T-helper 17 cell (primary cell): ENCODE results near the gene BHLHE40. TPM values are rescaled to one million over a fixed set of nuclear protein-coding genes. Genes with fewer than 3 reads are reported as not detected.
"Not testable (repeated sequence)": the region's sequence is repeated elsewhere in the genome, so short reads cannot be mapped to it uniquely, and the experiment has no call there.

ENCODE experiments used
- ATAC-seq: fragments of 150-1000 bp; cut with Tn5 transposase; 2 replicates; pipeline ENCODE4 v1.10.0; 2021; ENCODE audit warnings: mild to moderate bottlenecking, moderate library complexity
- DNase-seq, 3 donors: peaks; one replicate each; pipeline versions ENCODE4 v3.0.0 to v3.0.0-alpha.2; 2020 to 2021
- H3K9me3 ChIP-seq: one replicate; pipeline ENCODE4 v1.7.0; 2013; ENCODE audit warnings: low read length, mild to moderate bottlenecking; ENCODE audit not compliant: control insufficient read depth, poor library complexity, severe bottlenecking
- H3K27ac Mint-ChIP-seq: one replicate; pipeline ENCODE4 v1.8.0; 2022; ENCODE audit warnings: mild to moderate bottlenecking, moderate library complexity, mixed read lengths
- H3K27me3 Mint-ChIP-seq: one replicate; pipeline ENCODE4 v1.8.0; 2022; ENCODE audit warnings: mixed read lengths
- H3K36me3 Mint-ChIP-seq: one replicate; pipeline ENCODE4 v1.8.0; 2022; ENCODE audit warnings: low read depth, mixed read lengths
- H3K4me1 Mint-ChIP-seq: one replicate; pipeline ENCODE4 v1.8.0; 2022; ENCODE audit warnings: mild to moderate bottlenecking, mixed read lengths
- H3K4me3 Mint-ChIP-seq: one replicate; pipeline ENCODE4 v1.8.0; 2022; ENCODE audit warnings: mild to moderate bottlenecking, moderate library complexity, mixed read lengths
- total RNA-seq, 4 donors: library from RNA in 2 of 4; stranded (reverse) in 2 of 4; gene quantifications; one replicate each; pipeline ENCODE4 v1.2.3 and lab custom pipeline; 2022 to 2026

Gene BHLHE40
- total RNA-seq, 2 donors from 2014 or later = 295 to 329 TPM

DNA sequence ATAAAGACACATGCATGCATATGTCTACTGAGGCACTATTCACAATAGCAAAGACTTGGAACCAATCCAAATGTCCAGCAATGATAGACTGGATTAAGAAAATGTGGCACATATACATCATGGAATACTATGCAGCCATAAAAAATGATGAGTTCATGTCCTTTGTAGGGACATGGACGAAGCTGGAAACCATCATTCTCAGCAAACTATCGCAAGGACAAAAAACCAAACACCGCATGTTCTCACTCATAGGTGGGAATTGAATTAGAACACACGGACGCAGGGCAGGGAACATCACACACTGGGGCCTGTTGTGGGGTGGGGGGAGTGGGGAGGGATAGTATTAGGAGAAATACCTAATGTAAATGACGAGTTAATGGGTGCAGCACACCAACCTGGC lies 7.8 kb upstream of the BHLHE40 start:
- not testable (repeated sequence) for H3K27ac Mint-ChIP-seq, H3K9me3 ChIP-seq, H3K4me1 Mint-ChIP-seq, ATAC-seq, H3K36me3 Mint-ChIP-seq, DNase-seq, H3K4me3 Mint-ChIP-seq, H3K27me3 Mint-ChIP-seq

DNA sequence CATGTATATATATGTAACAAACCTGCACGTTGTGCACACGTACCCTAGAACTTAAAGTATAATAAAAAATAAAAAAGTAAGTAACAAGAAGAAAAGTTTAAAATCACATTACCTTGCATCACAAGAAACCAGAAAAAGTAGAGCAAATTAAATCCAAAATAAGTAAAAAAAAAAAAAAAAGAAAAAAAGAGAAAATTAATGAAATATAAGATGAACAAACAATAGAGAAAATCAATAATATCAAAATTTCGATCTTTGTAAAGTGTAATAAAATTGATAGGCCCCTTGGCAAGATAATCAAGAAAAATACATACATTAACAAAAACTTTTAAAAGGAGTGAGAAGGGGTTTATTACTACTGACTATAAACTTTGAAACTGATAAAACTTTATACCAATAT lies 7.4 kb upstream of the BHLHE40 start:
- H3K4me3 Mint-ChIP-seq = no peak overlapping the region
- no peak overlapping the region for H3K27ac Mint-ChIP-seq
- ATAC-seq (no peak), DNase-seq (no peak)
- no peaks in the 10 kb centered on the region for H3K9me3 ChIP-seq
- H3K36me3 Mint-ChIP-seq = peaks cover 2% of the 10 kb centered on the region
- H3K4me1 Mint-ChIP-seq = peaks cover 10% of the 10 kb centered on the region
- H3K27me3 Mint-ChIP-seq = no peaks in the 10 kb centered on the region

DNA sequence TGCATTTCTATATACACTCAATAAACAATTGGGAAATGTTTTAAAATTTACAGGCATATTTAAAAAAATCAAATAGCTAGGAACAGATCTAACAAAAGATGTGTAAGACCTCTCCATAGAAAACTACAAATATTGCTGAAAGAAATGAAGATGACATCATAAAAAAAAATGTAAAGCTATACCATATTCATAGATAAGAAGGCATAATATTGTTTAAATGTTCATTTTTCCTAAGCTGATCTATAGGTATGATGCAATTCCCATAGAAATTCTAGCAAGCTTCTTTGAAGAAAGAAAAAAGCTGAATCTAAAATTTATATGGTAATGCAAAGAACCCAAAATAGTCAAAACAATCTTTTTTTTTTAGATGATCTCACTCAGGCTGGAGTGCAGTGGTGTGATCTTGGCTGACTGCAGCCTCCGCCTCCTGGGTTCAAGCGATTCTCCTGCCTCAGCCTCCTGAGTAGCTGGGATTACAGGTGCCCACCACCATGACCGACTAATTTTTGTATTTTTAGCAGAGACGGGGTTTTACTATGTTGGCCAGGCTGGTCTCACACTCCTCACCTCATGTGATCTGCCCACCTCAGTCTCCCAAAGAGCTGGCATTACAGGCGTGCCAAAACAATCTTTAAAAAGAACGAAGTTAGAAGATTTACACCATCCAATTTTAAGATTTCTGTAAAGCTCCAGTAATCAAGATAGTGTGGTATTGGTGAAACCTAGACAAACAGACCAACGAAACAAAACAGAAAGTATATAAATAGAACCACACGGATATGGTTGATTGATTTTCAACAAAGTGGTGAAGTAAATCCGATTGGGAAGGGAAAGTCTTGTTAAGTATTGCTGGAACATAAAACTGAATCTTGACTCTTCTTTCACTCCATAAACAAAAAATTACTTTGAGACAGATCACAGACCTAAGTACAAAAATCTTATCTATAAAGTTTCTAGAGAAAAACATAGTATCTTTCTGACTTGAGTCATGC lies 6.3 kb upstream of the BHLHE40 start:
- no peak overlapping the region for H3K4me3 Mint-ChIP-seq
- no peaks in the 10 kb centered on the region for H3K36me3 Mint-ChIP-seq

DNA sequence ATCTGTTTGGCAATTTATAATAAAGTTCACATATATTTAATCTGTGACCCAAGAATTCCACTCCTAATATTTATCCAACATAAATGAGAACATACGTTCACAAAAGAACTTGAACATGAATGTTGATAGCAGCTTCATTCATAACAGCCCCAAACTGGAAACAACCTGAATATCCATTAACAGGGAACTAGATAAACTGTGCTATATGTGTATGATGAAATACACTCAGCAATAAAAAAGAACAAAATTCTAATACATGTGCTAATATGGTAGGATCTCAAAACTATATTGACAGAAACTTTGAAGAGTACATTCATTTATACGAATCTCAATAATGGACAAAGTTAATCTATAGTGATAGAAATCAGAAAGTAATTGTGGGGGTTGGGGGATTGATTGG lies 5.1 kb upstream of the BHLHE40 start:
- peak overlapping the region; percentile 78 for H3K27ac Mint-ChIP-seq
- ATAC-seq = no peak

More for the DNA sequence above, 6.3 kb upstream of the BHLHE40 start:
- peak overlapping the region; percentile 37 for H3K27ac Mint-ChIP-seq
- no peaks in the 10 kb centered on the region for H3K9me3 ChIP-seq
- ATAC-seq = no peak
- no peak for DNase-seq
- H3K4me1 Mint-ChIP-seq = peaks cover 18% of the 10 kb centered on the region
- H3K27me3 Mint-ChIP-seq = no peaks in the 10 kb centered on the region

DNA sequence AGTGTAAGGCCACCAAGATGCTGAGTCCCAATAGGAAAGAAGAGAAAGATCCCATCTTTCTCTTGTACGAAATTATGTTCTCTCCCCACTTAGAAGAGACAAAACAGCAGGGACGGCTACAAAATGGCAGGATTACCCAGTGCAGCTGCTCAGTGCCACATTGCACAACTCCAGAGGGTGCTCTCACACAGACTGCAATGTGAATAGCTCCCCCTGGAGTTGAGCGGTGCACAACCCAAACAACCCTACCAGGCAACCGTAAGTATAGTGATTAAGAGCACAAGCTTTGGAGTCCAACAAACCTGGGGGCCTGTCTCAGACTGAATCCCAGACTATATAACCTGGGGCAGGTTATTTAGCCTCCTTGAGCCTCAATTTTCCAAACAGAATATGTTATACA lies 3.1 kb upstream of the BHLHE40 start:
- Mint-ChIP-seq H3K27ac (peak overlapping the region; percentile 98), H3K4me3 (no peak overlapping the region), H3K27me3 (no peaks in the 10 kb centered on the region), H3K36me3 (peaks cover 3% of the 10 kb centered on the region), H3K4me1 (peaks cover 23% of the 10 kb centered on the region)
- no peaks in the 10 kb centered on the region for H3K9me3 ChIP-seq
- DNase-seq (no peak), ATAC-seq (no peak)

More for the DNA sequence above, 5.1 kb upstream of the BHLHE40 start:
- H3K36me3 Mint-ChIP-seq = no peaks in the 10 kb centered on the region
- H3K27me3 Mint-ChIP-seq = no peaks in the 10 kb centered on the region
- no peak for DNase-seq
- peaks cover 18% of the 10 kb centered on the region for H3K4me1 Mint-ChIP-seq
- H3K9me3 ChIP-seq = no peaks in the 10 kb centered on the region
- no peak overlapping the region for H3K4me3 Mint-ChIP-seq

DNA sequence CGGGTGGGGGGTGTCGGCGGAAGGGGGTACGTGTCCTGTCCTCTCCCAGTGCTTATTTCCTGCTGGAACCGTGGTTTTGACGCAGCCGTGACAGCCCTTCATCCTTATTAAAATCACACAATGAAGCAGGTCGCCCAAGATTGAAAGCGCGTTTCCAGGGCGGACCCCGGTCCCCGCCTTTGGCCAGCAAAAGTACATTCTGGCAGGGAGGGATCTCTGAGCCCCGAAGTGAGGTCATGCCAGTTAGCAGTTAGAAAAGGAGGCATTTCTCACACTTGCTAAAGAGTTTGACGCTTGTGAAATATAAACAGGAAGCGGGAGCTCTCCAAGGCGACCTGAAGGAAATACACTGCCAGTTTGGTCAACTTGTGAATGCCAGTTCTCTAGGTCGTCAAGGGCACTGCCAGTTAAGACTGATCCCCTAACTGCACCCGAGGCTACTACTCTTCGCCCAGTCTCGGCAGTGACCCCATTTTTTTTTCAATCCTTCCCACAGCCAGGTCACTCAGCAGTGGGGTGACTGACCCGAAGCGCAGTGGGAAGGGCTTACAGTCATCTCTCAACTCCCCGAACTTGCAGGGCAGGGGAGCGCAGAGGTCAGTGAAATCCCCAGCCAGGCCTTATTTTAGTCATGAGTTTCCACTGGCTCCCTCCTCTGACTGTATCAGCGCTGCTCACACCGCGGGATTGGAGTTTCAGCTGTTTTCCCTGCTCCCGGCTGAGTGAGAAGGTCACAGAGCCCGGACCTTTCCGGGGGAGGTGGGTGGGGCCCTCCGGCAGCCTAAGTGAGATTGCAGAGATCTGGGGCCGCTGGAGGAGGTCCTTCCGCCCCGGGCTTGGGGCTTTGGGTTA lies 2.0 kb upstream of the BHLHE40 start:
- Mint-ChIP-seq H3K27ac (peak overlapping the region; percentile 98), H3K4me1 (peaks cover 33% of the 10 kb centered on the region)

DNA sequence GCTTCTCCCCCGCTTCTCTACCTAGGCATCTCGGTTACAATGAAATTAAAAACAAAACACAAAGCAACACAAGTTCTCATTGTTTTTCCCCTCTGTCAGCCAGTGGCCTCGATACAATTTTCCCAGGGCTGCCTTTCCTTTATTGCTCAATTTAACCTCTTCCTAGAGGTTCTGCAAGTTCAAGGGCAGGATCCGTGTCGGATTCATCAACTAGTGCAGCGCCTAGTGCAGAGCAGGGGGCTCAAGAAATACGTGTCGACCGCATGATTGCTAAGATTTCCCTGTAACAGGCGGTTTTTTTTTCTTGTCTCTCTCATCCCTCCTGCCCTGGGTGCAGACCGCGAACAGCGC lies 1.4 kb upstream of the BHLHE40 start:
- Mint-ChIP-seq H3K4me1 (peaks cover 35% of the 10 kb centered on the region), H3K36me3 (peaks cover 7% of the 10 kb centered on the region), H3K27ac (peak overlapping the region; percentile 98), H3K4me3 (peak overlapping the region; percentile 98), H3K27me3 (no peaks in the 10 kb centered on the region)
- DNase-seq (peak in 1 of 3 donors; percentile 27), ATAC-seq (peak; percentile 12)
- no peaks in the 10 kb centered on the region for H3K9me3 ChIP-seq

More for the DNA sequence above, 2.0 kb upstream of the BHLHE40 start:
- H3K9me3 ChIP-seq = no peaks in the 10 kb centered on the region
- DNase-seq = peak in 1 of 3 donors; percentile 18
- H3K36me3 Mint-ChIP-seq = peaks cover 7% of the 10 kb centered on the region
- no peaks in the 10 kb centered on the region for H3K27me3 Mint-ChIP-seq
- peak overlapping the region; percentile 98 for H3K4me3 Mint-ChIP-seq
- peak; percentile 4 for ATAC-seq

DNA sequence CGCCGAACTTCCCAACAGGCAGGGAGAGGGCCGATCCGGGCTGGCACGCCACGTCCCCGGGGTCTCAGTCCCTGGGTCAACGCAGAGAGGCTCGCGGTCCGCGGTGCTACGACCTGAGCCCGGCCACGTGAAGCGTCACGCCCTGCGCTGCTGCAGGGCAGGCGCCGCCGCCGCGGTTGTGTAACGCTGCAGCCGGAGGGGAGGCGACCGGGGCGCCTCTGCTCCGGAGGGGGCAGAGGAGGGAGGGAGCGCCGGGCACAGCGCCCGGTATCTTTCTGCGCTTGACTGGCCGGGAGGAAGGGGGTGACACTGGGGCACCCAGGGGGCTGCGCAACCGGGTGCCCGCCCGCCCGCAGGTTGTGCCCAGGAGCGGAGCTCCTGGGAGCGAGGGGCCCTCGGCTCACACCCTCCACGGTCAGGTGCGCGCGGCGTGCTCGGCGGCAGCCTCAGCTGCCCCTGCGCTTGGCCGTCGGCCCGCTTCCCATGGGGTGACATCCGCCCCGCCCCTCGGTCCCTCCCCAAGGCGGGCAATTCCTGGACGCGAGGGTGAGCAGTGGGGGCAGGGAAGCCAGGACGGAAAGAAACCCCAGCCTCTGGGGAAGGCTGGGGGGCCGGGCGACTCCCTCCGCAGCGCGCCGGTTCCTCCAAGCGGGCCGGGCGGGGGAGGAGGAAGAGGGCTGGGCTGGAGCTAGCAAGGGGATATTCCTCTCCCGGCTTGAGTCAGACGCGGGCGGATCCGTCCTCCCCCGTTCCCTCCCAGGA lies 852 bp upstream of the BHLHE40 start:
- Mint-ChIP-seq H3K4me3 (peak overlapping the region; percentile 98), H3K27me3 (no peaks in the 10 kb centered on the region), H3K27ac (peak overlapping the region; percentile 98), H3K36me3 (peaks cover 9% of the 10 kb centered on the region), H3K4me1 (peaks cover 33% of the 10 kb centered on the region)
- peak; percentile 58 for ATAC-seq
- peak; percentile 52 to 71 (median 63) for DNase-seq
- no peaks in the 10 kb centered on the region for H3K9me3 ChIP-seq

DNA sequence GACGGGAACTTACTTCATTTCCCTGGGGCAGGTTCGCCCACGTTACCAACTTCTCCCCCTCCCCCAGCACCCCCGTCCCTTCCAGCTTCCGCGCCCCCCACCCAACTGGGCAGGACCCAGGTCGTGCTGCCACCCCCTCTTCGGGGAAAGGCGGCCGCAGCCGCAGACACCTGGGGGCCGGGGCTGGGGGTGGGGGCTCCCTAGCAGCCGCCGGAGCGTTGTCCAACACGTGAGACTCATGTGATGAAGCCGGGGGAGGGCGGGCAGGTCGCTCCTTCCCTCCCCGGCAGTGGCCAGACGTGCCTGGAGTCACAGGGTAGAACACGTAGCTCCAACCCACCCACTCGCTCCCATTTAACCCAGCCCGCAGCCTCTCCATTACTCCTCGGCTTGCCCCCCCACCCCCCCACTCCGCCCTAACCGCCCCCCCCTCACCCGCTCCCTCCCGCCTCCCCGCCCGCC lies 240 bp upstream of the BHLHE40 start:
- no peaks in the 10 kb centered on the region for H3K27me3 Mint-ChIP-seq
- peaks cover 10% of the 10 kb centered on the region for H3K36me3 Mint-ChIP-seq
- H3K4me3 Mint-ChIP-seq = peak overlapping the region; percentile 98
- peak; percentile 69 for ATAC-seq
- DNase-seq = peak; percentile 78 to 91 (median 79)
- peak overlapping the region; percentile 98 for H3K27ac Mint-ChIP-seq
- no peaks in the 10 kb centered on the region for H3K9me3 ChIP-seq
- peaks cover 39% of the 10 kb centered on the region for H3K4me1 Mint-ChIP-seq

DNA sequence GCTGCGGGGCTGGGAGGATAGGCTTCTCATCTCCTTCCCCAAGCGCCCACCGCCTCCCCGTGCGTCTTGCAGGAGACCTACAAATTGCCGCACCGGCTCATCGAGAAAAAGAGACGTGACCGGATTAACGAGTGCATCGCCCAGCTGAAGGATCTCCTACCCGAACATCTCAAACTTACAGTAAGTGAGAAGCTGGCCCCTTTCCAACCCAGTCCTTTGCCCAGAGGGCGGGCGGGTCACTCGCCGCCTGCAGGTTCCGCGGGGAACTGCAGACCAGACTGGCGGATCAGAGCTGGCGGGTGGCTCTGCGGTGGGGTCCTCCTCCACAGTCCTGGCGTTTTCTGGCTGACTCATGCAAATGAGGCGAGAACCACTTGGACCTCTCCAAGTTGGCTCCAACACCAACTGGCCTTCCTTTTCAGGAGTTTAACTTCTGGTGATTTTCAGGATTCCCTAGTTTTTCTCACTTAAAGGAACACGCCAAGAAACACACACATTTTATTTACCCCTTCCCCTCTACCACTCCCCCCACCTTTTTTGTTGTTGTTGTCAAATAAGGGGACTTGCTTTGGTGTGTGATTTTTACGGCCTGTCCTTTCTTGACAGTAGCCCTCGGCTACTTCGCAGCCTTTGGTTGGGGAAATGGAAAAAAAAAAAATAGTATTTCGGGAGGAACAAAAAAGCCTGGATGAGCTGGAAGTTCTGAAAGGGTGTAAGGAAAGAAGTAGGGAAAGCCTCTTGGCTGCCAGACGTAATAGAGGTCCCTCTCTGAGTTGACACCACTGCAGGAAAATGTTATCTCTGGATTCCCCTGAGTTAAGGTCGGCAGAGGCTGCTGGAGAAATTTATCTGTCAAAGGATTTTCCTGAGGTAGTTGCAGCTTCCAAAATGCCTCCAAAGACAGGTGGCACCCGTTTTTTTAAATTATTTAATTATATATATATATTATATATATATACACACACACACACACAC lies 1.3 kb downstream of the BHLHE40 start:
- peaks cover 10% of the 10 kb centered on the region for H3K36me3 Mint-ChIP-seq
- H3K9me3 ChIP-seq = no peaks in the 10 kb centered on the region
- peak overlapping the region; percentile 98 for H3K4me3 Mint-ChIP-seq
- no peaks in the 10 kb centered on the region for H3K27me3 Mint-ChIP-seq
- DNase-seq (peak; percentile 80 to 95 (median 81)), ATAC-seq (peak; percentile 21)
- H3K27ac Mint-ChIP-seq = peak overlapping the region; percentile 98
- peaks cover 44% of the 10 kb centered on the region for H3K4me1 Mint-ChIP-seq

DNA sequence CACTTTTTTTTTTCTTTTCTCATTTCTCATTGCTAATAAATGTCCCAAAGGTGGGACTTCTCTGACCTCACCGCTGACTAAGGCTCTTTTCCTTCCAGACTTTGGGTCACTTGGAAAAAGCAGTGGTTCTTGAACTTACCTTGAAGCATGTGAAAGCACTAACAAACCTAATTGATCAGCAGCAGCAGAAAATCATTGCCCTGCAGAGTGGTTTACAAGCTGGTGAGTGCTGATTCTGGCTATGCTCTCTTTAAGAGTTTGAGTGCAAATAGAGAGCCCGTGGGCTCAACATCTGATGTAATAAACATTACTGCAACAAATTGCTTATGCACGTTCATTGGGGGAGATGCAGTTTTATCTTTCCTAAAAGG lies 2.0 kb downstream of the BHLHE40 start:
- H3K9me3 ChIP-seq = no peaks in the 10 kb centered on the region
- Mint-ChIP-seq H3K36me3 (peaks cover 10% of the 10 kb centered on the region), H3K4me3 (peak overlapping the region; percentile 98), H3K27ac (peak overlapping the region; percentile 98), H3K27me3 (no peaks in the 10 kb centered on the region), H3K4me1 (peaks cover 51% of the 10 kb centered on the region)
- DNase-seq (no peak), ATAC-seq (no peak)
